SK-N-DZ (cell line): ENCODE results near the gene DDX10.

Experiments used
- DNase-seq: peaks from one replicate; pipeline ENCODE4 v3.0.0-alpha.2; 2015; ENCODE audit warnings: low spot score

Gene DDX10

GRCh38 chr11:108871867-108872266 is 207.0 kb downstream of the DDX10 start:
- DNase-seq = no peak

- no peak for DNase-seq
Measured at GRCh38 chr11:108872781-108873291, 208.0 kb downstream of the DDX10 start.

GRCh38 chr11:108873310-108873709 is 208.4 kb downstream of the DDX10 start:
- no peak for DNase-seq

- no peak for DNase-seq
Measured at GRCh38 chr11:108873941-108874340, 209.1 kb downstream of the DDX10 start.

- peak; percentile 38 for DNase-seq
Measured at GRCh38 chr11:108875134-108875533, 210.3 kb downstream of the DDX10 start.

- no peak for DNase-seq
Measured at GRCh38 chr11:108877178-108877577, 212.3 kb downstream of the DDX10 start.

GRCh38 chr11:108880510-108880909 is 215.6 kb downstream of the DDX10 start:
- no peak for DNase-seq

GRCh38 chr11:108881131-108881530 is 216.3 kb downstream of the DDX10 start:
- DNase-seq = no peak

- DNase-seq = no peak
Measured at GRCh38 chr11:108882211-108882831, 217.5 kb downstream of the DDX10 start.

- DNase-seq = no peak
Measured at GRCh38 chr11:108886005-108886659, 221.3 kb downstream of the DDX10 start.

GRCh38 chr11:108886660-108887009 is 221.8 kb downstream of the DDX10 start:
- no peak for DNase-seq

GRCh38 chr11:108887436-108888238 is 222.8 kb downstream of the DDX10 start:
- no peak for DNase-seq

- no peak for DNase-seq
Measured at GRCh38 chr11:108890482-108891105, 225.7 kb downstream of the DDX10 start.

GRCh38 chr11:108891143-108891542 is 226.3 kb downstream of the DDX10 start:
- peak; percentile 20 for DNase-seq

GRCh38 chr11:108891909-108892511 is 227.1 kb downstream of the DDX10 start:
- DNase-seq = no peak

GRCh38 chr11:108895579-108896480 is 231.0 kb downstream of the DDX10 start:
- no peak for DNase-seq

- DNase-seq = no peak
Measured at GRCh38 chr11:108897071-108897481, 232.2 kb downstream of the DDX10 start.

GRCh38 chr11:108897916-108898315 is 233.0 kb downstream of the DDX10 start:
- no peak for DNase-seq

- DNase-seq = no peak
Measured at GRCh38 chr11:108901359-108901758, 236.5 kb downstream of the DDX10 start.

- no peak for DNase-seq
Measured at GRCh38 chr11:108902027-108902469, 237.2 kb downstream of the DDX10 start.
